SK-N-SH (cell line): ENCODE measurements around the gene OR6B2. TPM values are rescaled to one million over a fixed set of nuclear protein-coding genes. Genes with fewer than 3 reads are reported as not detected.

ENCODE experiments used
- CTCF ChIA-PET: fragments of 300-600, 350-600 bp; formaldehyde crosslinking; extraction: SDS; loops from one replicate; lab custom pipeline; 2021; lab: Yijun Ruan, JAX
- POLR2A ChIA-PET: fragments of 350-600 bp; sonication (Branson Sonifier 250); formaldehyde crosslinking; extraction: SDS; loops from one replicate; lab custom pipeline; 2020; ENCODE audit warnings: antibody characterized with exemption, inconsistent platforms; lab: Yijun Ruan, JAX
- DNase-seq: peaks from one replicate; pipeline ENCODE4 v3.0.0; 2012
- H2AFZ ChIP-seq: fragments of 200-600 bp; sonication (generic); 2 replicates; pipeline ENCODE4 v1.8.1; 2016; ENCODE audit warnings: antibody characterized with exemption, mild to moderate bottlenecking, low read depth
- H3F3A ChIP-seq: fragments of 200-600 bp; sonication (generic); replicated peaks from 2 replicates; pipeline ENCODE3; 2016; ENCODE audit warnings: antibody characterized with exemption, mild to moderate bottlenecking; ENCODE audit not compliant: insufficient read depth
- H3K27ac ChIP-seq, 2 experiments: fragments of 200-500 bp in 1 of 2; fragments of 200-600 bp in 1 of 2; sonication (Bioruptor generic) in 1 of 2; sonication (generic), shearing (Covaris generic) in 1 of 2; 2 replicates each; pipeline versions ENCODE4 v1.5.1 to v1.6.1; 2014 to 2016; ENCODE audit warnings: low read depth in 2 of 2, inconsistent platforms in 1 of 2, low read length in 1 of 2, mild to moderate bottlenecking in 1 of 2, mixed read lengths in 1 of 2
- H3K27me3 ChIP-seq: fragments of 200-600 bp; sonication (generic), shearing (Covaris generic); 2 replicates; pipeline ENCODE4 v1.6.1; 2016; ENCODE audit warnings: mixed run types; ENCODE audit not compliant: insufficient read depth
- H3K36me3 ChIP-seq, 2 experiments: fragments of 200-500 bp in 1 of 2; fragments of 200-600 bp in 1 of 2; sonication (Bioruptor generic) in 1 of 2; sonication (generic) in 1 of 2; replicated peaks in 1 of 2; 2 replicates each; pipeline versions ENCODE3 to v1.5.1; 2014 to 2016; ENCODE audit warnings: low read length in 1 of 2, mild to moderate bottlenecking in 1 of 2; ENCODE audit not compliant: insufficient read depth in 2 of 2, control insufficient read depth in 1 of 2
- H3K4me1 ChIP-seq, 2 experiments: fragments of 200-500 bp in 1 of 2; fragments of 200-600 bp in 1 of 2; sonication (Bioruptor generic) in 1 of 2; sonication (generic), shearing (Covaris generic) in 1 of 2; 2 replicates each; pipeline versions ENCODE4 v1.5.1 to v1.6.1; 2014 to 2016; ENCODE audit warnings: low read depth in 1 of 2, low read length in 1 of 2, mixed run types in 1 of 2; ENCODE audit not compliant: insufficient read depth in 2 of 2, control insufficient read depth in 1 of 2
- H3K4me2 ChIP-seq: fragments of 200-600 bp; sonication (generic), shearing (Covaris generic); 2 replicates; pipeline ENCODE4 v1.6.1; 2017; ENCODE audit warnings: mixed run types
- H3K4me3 ChIP-seq, 2 experiments: fragments of 200-500 bp in 1 of 2; fragments of 200-600 bp in 1 of 2; sonication (Bioruptor generic) in 1 of 2; sonication (generic), shearing (Covaris generic) in 1 of 2; 2 replicates each; pipeline versions ENCODE4 v1.5.1 to v1.8.1; 2014 to 2016; ENCODE audit warnings: low read depth in 2 of 2, inconsistent platforms in 1 of 2, low read length in 1 of 2, mild to moderate bottlenecking in 1 of 2, mixed read lengths in 1 of 2, moderate library complexity in 1 of 2
- H3K79me2 ChIP-seq: fragments of 200-600 bp; sonication (generic); 2 replicates; pipeline ENCODE4 v1.8.1; 2017; ENCODE audit warnings: mild to moderate bottlenecking; ENCODE audit not compliant: insufficient read depth
- H3K9ac ChIP-seq: fragments of 200-600 bp; sonication (generic); 2 replicates; pipeline ENCODE4 v1.6.1; 2017; ENCODE audit warnings: mixed run types
- H3K9me2 ChIP-seq: fragments of 200-600 bp; sonication (generic); 2 replicates; pipeline ENCODE4 v1.6.1; 2017; ENCODE audit warnings: mixed run types
- H3K9me3 ChIP-seq: fragments of 200-600 bp; sonication (generic); 2 replicates; pipeline ENCODE4 v1.6.1; 2017; ENCODE audit warnings: mixed run types, mild to moderate bottlenecking, moderate library complexity
- H4K20me1 ChIP-seq: fragments of 200-600 bp; sonication (generic); 2 replicates; pipeline ENCODE4 v1.6.1; 2017; ENCODE audit warnings: mild to moderate bottlenecking, mixed run types; ENCODE audit not compliant: insufficient read depth
- EZH2phosphoT487 ChIP-seq: fragments of 200-600 bp; sonication (generic); IDR thresholded peaks from 2 replicates; pipeline ENCODE4 v1.6.1; 2017; ENCODE audit warnings: low read depth, mixed run types, mild to moderate bottlenecking, antibody characterized with exemption, moderate library complexity, borderline replicate concordance
- FOSL2 ChIP-seq: IDR thresholded peaks from 2 replicates; pipeline ENCODE4 v1.4.0; 2012; ENCODE audit warnings: low read depth, mild to moderate bottlenecking, moderate library complexity, borderline replicate concordance
- FOXM1 ChIP-seq: IDR thresholded peaks from 2 replicates; pipeline ENCODE4 v1.4.0; 2012; ENCODE audit warnings: low read depth, mild to moderate bottlenecking
- GABPA ChIP-seq: IDR thresholded peaks from 2 replicates; pipeline ENCODE4 v1.4.0; 2012; ENCODE audit warnings: low read depth, mild to moderate bottlenecking
- IRF3 ChIP-seq: fragments of 150-350 bp; IDR thresholded peaks from 2 replicates; pipeline ENCODE4 v1.6.1; 2016; ENCODE audit warnings: mild to moderate bottlenecking, low read depth, low read length
- MAX ChIP-seq: IDR thresholded peaks from 2 replicates; pipeline ENCODE4 v1.4.0; 2012; ENCODE audit warnings: low read depth
- MEF2A ChIP-seq: IDR thresholded peaks from 2 replicates; pipeline ENCODE4 v1.4.0; 2012; ENCODE audit warnings: low read depth, borderline replicate concordance
- NFIC ChIP-seq: IDR thresholded peaks from 2 replicates; pipeline ENCODE4 v1.4.0; 2012; ENCODE audit warnings: borderline replicate concordance
- RAD21 ChIP-seq: IDR thresholded peaks from 2 replicates; pipeline ENCODE4 v1.6.1; 2012; ENCODE audit warnings: mild to moderate bottlenecking, low read length
- RCOR1 ChIP-seq: fragments of 150-350 bp; IDR thresholded peaks from 2 replicates; pipeline ENCODE4 v1.6.1; 2017; ENCODE audit warnings: antibody characterized with exemption, low read length
- RFX5 ChIP-seq: IDR thresholded peaks from 2 replicates; pipeline ENCODE4 v1.6.1; 2012; ENCODE audit warnings: mild to moderate bottlenecking, improper control_type of control experiment, low read length
- SIN3A ChIP-seq: IDR thresholded peaks from 2 replicates; pipeline ENCODE4 v1.6.1; 2012; ENCODE audit warnings: low read depth, mild to moderate bottlenecking, low read length, moderate library complexity, borderline replicate concordance
- WGBS: methylation state at CpG from one replicate; pipeline ENCODE4 v1.1.6; 2017; ENCODE audit warnings: low lambda C conversion rate; 5-methylcytosine and 5-hydroxymethylcytosine counted together
- polyA plus RNA-seq, 3 experiments: library from polyadenylated mRNA; depleted of rRNA; stranded (reverse); fragments of >200 nt; gene quantifications; 2 replicates each; pipeline ENCODE4 v1.2.3, GENCODE V29; 2012
- TF ChIP-seq, protein P1 (sequence below): IDR thresholded peaks from 2 replicates; pipeline ENCODE4 v1.4.0; 2012; ENCODE audit warnings: low read depth, borderline replicate concordance
- TF ChIP-seq, protein P2 (sequence below): IDR thresholded peaks from 2 replicates; pipeline ENCODE4; 2012

OR6B2 gene
- polyA plus RNA-seq, 1 of the 3 experiments (the other 2 are of a cell fraction), result not detected

GRCh38 chr2:240037358-240037757 is 7.1 kb upstream of the OR6B2 start (continued):
- TF ChIP-seq, protein P1, sequence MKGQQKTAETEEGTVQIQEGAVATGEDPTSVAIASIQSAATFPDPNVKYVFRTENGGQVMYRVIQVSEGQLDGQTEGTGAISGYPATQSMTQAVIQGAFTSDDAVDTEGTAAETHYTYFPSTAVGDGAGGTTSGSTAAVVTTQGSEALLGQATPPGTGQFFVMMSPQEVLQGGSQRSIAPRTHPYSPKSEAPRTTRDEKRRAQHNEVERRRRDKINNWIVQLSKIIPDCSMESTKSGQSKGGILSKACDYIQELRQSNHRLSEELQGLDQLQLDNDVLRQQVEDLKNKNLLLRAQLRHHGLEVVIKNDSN, result no peak
- no peak for TF ChIP-seq FOSL2
- no peak for TF ChIP-seq RAD21
- TF ChIP-seq MAX, result no peak

GRCh38 chr2:240033330-240033678 is 3.1 kb upstream of the OR6B2 start:
- no peak overlapping the region for H3K4me3 ChIP-seq
- no peaks in the 10 kb centered on the region for H3K36me3 ChIP-seq
- H3K79me2 ChIP-seq, result no peaks in the 10 kb centered on the region
- no peaks in the 10 kb centered on the region for H4K20me1 ChIP-seq
- WGBS, result 8% methylated on average over 5 of the region's 5 CpGs
- ChIA-PET CTCF (interaction anchor here (3.4 kb wide), 1 partner anchor 12 kb away, joined by 17 read pairs; no protein-coding TSS in a partner anchor), POLR2A (no interaction called here)
- TF ChIP-seq, protein P1, result no peak
- no peak for TF ChIP-seq IRF3
- H3K9me3 ChIP-seq, result no peaks in the 10 kb centered on the region
- peaks cover 20% of the 10 kb centered on the region for H3K27me3 ChIP-seq
- H3K4me2 ChIP-seq, result no peak overlapping the region
- no peak overlapping the region for H3K27ac ChIP-seq
- no peaks in the 10 kb centered on the region for H3K9me2 ChIP-seq
- no peaks in the 10 kb centered on the region for H3F3A ChIP-seq
- DNase-seq, result no peak
- no peak overlapping the region for H2AFZ ChIP-seq
- no peak overlapping the region for H3K9ac ChIP-seq
- H3K4me1 ChIP-seq, result no peaks in the 10 kb centered on the region; a peak in 1 of 4 replicates

GRCh38 chr2:240032406-240033329 is 2.4 kb upstream of the OR6B2 start:
- H3K27me3 ChIP-seq, result peaks cover 20% of the 10 kb centered on the region
- H3K9me3 ChIP-seq, result no peaks in the 10 kb centered on the region
- no peaks in the 10 kb centered on the region for H3K36me3 ChIP-seq
- peak overlapping the region; percentile 35; the same call in 1 of the 2 replicates for H2AFZ ChIP-seq
- no peak overlapping the region for H3K9ac ChIP-seq
- H3K9me2 ChIP-seq, result no peaks in the 10 kb centered on the region
- 6% methylated on average over 8 of the region's 14 CpGs for WGBS
- no peaks in the 10 kb centered on the region; a peak in 1 of 4 replicates for H3K4me1 ChIP-seq
- POLR2A ChIA-PET, result no interaction called here
- DNase-seq, result no peak
- no peak overlapping the region for H3K27ac ChIP-seq
- CTCF ChIA-PET, result interaction anchor here (1.3 to 3.4 kb wide), 4 partner anchors 12 to 117 kb away, joined by 5 to 17 read pairs (median 6); no protein-coding TSS in a partner anchor
- peak overlapping the region; percentile 39 to 54 for H3K4me3 ChIP-seq
- no peaks in the 10 kb centered on the region for H3F3A ChIP-seq
- peak overlapping the region; percentile 74 for H3K4me2 ChIP-seq
- H4K20me1 ChIP-seq, result no peaks in the 10 kb centered on the region
- H3K79me2 ChIP-seq, result no peaks in the 10 kb centered on the region
- no peak for TF ChIP-seq NFIC
- no peak for TF ChIP-seq MEF2A
- no peak for TF ChIP-seq RCOR1
- no peak for TF ChIP-seq GABPA
- no peak for TF ChIP-seq RAD21
- no peak for TF ChIP-seq SIN3A
- no peak for TF ChIP-seq RFX5
- TF ChIP-seq, protein P1, result no peak
- TF ChIP-seq, protein P2, sequence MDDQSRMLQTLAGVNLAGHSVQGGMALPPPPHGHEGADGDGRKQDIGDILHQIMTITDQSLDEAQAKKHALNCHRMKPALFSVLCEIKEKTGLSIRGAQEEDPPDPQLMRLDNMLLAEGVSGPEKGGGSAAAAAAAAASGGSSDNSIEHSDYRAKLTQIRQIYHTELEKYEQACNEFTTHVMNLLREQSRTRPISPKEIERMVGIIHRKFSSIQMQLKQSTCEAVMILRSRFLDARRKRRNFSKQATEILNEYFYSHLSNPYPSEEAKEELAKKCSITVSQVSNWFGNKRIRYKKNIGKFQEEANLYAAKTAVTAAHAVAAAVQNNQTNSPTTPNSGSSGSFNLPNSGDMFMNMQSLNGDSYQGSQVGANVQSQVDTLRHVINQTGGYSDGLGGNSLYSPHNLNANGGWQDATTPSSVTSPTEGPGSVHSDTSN, result no peak
- TF ChIP-seq EZH2phosphoT487, result no peak
- TF ChIP-seq FOSL2, result no peak
- no peak for TF ChIP-seq FOXM1
